Muscle layer of duodenum (tissue), 2 donors: Measurements from ENCODE around the gene CTBP1.

Source experiments
- H3K27ac ChIP-seq: one replicate; pipeline ENCODE4 v1.7.0; 2013; ENCODE audit warnings: mild to moderate bottlenecking, low read length
- H3K27me3 ChIP-seq: one replicate; pipeline ENCODE4 v1.7.0; 2013; ENCODE audit warnings: low read depth, mild to moderate bottlenecking, control low read depth, low read length
- H3K36me3 ChIP-seq, 2 donors: one replicate each; pipeline ENCODE4 v1.7.0; 2013; ENCODE audit warnings: low read length in 2 of 2, control low read depth in 1 of 2, mild to moderate bottlenecking in 1 of 2; ENCODE audit not compliant: insufficient read depth in 2 of 2, control insufficient read depth in 1 of 2
- H3K4me1 ChIP-seq, 2 donors: one replicate each; pipeline ENCODE4 v1.7.0; 2013; ENCODE audit warnings: low read length in 2 of 2, mild to moderate bottlenecking in 2 of 2, control low read depth in 1 of 2, moderate library complexity in 1 of 2; ENCODE audit not compliant: insufficient read depth in 2 of 2, control insufficient read depth in 1 of 2
- H3K4me3 ChIP-seq, 2 donors: one replicate each; pipeline ENCODE4 v1.7.0; 2013; ENCODE audit warnings: low read length in 2 of 2, low read depth in 1 of 2, mild to moderate bottlenecking in 1 of 2
- H3K9me3 ChIP-seq, 2 donors: one replicate each; pipeline ENCODE4 v1.7.0; 2013; ENCODE audit warnings: low read length in 2 of 2, control low read depth in 1 of 2, mild to moderate bottlenecking in 1 of 2; ENCODE audit not compliant: control insufficient read depth in 1 of 2
- donor health status: healthy.

CTBP1 gene

DNA sequence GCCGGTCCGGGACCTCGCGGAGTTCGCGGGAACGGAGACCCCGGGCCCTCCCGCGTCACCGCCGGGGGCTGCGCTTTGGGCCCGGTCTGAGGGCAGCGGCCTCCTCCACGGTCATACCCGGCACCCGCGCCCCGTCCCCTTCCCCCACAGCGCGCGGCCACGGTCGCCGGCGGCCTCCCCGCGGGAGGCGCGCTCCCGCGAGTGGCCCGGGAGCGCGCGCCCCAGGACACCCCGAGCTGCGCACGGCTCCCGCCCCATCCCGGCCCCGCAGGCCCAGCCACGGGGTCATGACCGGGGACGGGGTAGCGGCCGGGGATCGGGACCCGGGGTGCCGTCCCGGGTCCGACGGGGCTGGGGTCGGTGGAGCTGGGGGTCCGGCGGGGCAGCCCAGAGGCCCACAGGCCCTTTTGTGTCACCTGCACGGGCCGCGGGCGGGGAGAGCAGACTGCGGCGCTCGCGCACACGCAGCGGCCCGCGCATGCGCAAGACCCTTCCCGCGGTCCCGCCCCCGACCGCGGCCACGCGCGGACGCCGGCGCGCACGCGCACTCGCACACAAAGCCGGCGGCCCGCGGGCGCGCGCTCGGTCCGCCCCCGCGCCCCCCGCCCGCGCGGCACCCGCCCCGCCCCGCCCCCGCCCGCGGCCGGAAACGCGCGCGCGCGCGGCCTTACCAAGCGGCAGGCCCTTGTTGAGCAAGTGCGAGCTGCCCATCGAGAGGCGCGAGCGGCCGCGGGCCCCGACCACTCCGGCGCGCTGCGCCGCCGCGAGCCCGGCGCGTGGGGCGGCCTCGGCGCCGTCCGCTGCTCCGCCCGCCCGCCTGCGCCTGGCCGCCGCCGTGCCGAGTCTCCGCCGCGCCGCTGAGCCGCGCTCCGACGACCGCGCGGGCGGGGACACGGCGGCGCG, at the start of gene CTBP1:
TSS of gene CTBP1 (minus strand) at position 886 of the 903 bp plus-strand sequence. CDS start 7,799 bp downstream, outside the sequence.
- Histone ChIP-seq H3K4me1 (peaks cover 11 to 49% of the 10 kb centered on the region in 2 donors), H3K36me3 (no peaks in the 10 kb centered on the region)

DNA sequence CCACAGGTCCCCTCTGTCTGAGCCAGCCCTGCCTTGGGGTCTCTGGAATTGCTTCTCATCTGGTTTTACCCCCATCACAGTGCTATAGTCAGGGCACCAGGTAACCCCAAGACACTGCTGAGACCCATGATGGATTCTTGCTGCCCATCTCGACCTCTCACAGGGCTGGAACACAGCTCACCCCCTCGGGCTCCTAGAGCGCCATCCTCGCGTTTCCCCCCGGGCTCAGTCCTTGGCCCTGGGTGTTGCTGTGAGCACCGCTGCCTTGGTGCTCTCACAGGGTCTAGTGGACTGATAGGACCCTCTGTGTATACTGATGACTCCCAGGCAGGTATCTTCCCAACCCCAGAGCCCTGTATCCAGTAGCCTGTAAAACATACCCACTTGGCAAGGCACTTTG, 49.5 kb upstream of the CTBP1 start:
- Histone ChIP-seq H3K27me3 (no peaks in the 10 kb centered on the region), H3K27ac (no peak overlapping the region), H3K4me3 (no peak overlapping the region), H3K36me3 (peaks cover 12 to 33% of the 10 kb centered on the region in 2 donors), H3K9me3 (no peaks in the 10 kb centered on the region), H3K4me1 (peaks cover 0 to 23% of the 10 kb centered on the region in 2 donors)

More for the DNA sequence above, at the start of gene CTBP1:
- no peaks in the 10 kb centered on the region for H3K27me3 ChIP-seq
- no peaks in the 10 kb centered on the region for H3K9me3 ChIP-seq
- H3K4me3 ChIP-seq: peak within 1 kb of the TSS; percentile 68 to 88
- H3K27ac ChIP-seq: peak within 1 kb of the TSS; percentile 80

DNA sequence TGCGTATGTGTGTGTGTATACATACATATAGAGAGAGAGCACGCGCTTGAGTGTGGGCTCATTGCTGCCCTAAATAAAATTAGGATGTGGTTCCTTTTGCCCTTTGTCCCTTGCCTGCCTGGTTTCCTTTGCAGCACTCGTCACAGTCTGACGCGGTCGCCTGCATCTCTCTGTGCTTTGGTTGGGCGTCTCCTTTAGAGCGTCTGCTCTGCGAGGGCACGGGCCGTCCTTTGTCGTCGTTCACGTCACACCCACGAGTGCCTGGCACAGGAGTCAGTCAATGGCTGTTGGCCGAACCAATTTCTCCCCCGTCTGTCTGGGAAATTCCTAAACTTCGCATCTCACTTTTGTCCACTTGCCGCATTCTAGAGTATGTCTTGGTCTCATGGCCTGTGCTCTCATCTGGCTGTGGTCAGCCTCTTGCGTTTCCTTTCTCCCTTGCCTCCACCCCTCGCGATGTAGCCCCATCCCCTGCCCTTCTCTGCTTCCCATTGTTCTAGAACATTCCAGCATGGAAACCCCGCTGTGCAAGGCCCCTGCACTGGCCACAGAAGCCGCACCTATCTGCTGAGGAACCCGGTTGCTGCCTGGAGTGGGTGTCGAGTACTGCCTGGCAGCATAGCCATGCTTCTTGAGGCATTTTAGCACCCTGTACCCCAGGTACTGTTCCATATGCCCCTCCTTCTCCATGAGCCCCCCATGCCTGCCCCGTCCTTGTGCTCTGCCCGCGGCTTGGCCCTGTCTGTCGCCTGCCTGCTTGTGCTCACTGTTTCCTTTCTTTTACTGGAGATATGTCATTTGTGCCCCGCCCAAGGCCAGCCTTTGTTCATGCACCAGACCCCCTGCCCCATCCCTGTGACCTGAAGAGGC, 48.8 kb upstream of the CTBP1 start:
- H3K36me3 ChIP-seq: peaks cover 12 to 33% of the 10 kb centered on the region in 2 donors
- H3K27ac ChIP-seq: no peak overlapping the region
- no peaks in the 10 kb centered on the region for H3K27me3 ChIP-seq
- H3K9me3 ChIP-seq: no peaks in the 10 kb centered on the region
- no peak overlapping the region for H3K4me3 ChIP-seq
- H3K4me1 ChIP-seq: peaks cover 0 to 28% of the 10 kb centered on the region in 2 donors

DNA sequence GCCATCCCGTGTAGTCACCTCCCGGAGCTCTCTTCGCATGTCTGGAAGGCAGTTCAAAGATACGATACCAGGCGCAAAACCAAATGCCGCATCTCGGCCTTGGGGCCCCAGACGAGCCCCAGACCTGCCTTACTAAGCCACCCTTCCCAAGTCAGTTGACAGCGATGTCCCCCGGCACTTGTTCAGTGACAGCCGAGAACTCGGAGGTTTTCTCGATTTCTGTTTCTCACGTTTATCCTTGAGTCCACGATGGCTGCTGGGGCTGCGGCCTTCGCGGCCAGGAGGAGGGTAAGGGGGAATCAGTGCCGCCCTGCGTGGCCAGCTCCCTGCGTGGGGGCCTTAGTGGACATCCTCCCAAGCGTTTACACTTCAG, 48.1 kb upstream of the CTBP1 start:
- peaks cover 0 to 35% of the 10 kb centered on the region in 2 donors for H3K4me1 ChIP-seq
- peaks cover 12 to 33% of the 10 kb centered on the region in 2 donors for H3K36me3 ChIP-seq
- H3K4me3 ChIP-seq: no peak overlapping the region
- no peaks in the 10 kb centered on the region for H3K9me3 ChIP-seq
- H3K27me3 ChIP-seq: no peaks in the 10 kb centered on the region
- H3K27ac ChIP-seq: no peak overlapping the region

DNA sequence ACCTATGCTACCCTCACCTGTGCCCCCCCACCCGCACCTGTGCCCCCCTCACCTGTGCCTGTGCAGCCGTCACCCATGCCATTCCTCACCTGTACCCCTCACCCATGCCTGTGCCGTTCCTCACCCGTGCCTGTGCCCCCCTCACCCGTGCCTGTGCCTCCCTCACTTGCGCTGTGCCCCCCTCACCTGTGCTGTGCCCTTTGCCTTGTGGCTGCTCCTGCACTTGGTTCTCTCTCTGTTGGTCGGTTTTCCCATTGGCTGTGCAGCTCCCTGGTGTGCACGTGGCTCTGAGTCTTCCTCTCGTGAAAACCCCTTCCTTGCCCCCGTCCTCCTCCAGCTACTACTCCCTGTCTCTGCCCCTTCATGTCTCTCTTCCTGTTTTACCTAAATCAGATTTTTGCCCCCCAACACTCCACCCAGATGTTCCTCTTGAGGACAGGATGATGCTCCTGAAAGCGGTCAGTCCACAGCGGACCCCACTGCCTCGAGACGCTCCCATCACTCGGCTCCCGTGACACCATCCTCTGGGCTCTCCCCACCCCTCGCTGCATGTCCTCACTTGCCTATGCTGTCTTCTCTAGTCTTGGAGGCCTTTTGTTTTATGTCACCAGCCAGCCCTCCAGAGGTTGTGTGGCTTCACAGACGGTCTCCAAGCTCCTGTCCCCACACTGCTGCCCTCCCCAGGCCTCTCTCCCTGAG, 47.5 kb upstream of the CTBP1 start:
- Histone ChIP-seq H3K27ac (no peak overlapping the region), H3K4me1 (peaks cover 0 to 40% of the 10 kb centered on the region in 2 donors), H3K9me3 (no peaks in the 10 kb centered on the region), H3K36me3 (peaks cover 12 to 33% of the 10 kb centered on the region in 2 donors), H3K4me3 (no peak overlapping the region), H3K27me3 (no peaks in the 10 kb centered on the region)

DNA sequence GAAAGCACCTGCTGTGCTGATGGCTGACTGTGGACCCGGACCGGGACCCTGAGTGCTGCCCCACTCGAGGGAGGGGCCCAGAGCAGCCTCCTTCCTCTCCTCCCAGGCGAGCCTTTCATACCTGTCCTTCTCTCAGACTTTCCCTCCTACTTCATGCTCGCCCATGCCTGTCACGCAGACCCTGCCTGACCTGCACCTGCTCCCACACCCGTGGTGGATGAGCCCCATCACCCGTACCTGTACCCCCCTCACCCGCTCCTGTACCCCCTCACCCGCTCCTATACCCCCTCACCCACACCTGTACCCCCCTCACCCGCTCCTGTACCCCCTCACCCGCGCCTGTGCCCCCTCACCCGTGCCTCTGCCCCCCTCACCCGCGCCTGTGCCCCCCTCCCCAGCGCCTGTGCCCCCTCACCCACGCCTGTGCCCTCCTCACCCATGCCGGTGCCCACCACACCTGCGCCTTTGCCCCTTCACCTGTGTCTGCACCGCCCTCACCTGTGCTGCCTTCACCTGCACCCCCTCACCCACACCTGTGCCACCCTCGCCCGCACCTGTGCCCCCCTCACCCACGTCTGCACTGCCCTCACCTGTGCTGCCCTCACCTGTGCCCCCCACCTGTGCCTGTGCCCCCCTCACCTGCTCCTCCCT, 46.6 kb upstream of the CTBP1 start:
- H3K27me3 ChIP-seq: no peaks in the 10 kb centered on the region
- no peaks in the 10 kb centered on the region for H3K9me3 ChIP-seq
- H3K4me3 ChIP-seq: no peak overlapping the region
- peaks cover 0 to 49% of the 10 kb centered on the region in 2 donors for H3K4me1 ChIP-seq
- H3K36me3 ChIP-seq: peaks cover 8 to 26% of the 10 kb centered on the region in 2 donors
- no peak overlapping the region for H3K27ac ChIP-seq

DNA sequence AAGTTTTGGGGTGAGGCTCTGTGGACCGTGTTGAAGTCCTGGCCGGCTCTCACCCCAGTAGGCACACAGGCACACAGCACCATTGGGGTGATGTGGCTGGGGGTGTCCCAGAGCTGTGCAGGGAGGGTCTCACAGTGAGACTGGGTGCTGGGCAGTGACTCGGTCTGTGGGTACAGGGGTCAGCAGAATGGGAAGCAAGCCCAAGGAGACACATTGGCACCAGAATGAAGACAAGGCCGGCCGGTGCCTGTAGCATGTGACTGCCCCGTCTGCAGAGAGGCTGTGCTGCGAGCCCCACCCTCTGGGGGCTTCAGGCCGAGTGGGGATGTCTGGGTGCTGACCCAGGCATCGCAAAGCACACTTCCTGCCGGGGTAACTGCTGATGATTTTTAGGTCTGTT, 46.0 kb upstream of the CTBP1 start:
- no peaks in the 10 kb centered on the region for H3K9me3 ChIP-seq
- peaks cover 8 to 22% of the 10 kb centered on the region in 2 donors for H3K36me3 ChIP-seq
- H3K4me1 ChIP-seq: peaks cover 0 to 47% of the 10 kb centered on the region in 2 donors
- H3K4me3 ChIP-seq: no peak overlapping the region
- H3K27ac ChIP-seq: no peak overlapping the region
- H3K27me3 ChIP-seq: no peaks in the 10 kb centered on the region

DNA sequence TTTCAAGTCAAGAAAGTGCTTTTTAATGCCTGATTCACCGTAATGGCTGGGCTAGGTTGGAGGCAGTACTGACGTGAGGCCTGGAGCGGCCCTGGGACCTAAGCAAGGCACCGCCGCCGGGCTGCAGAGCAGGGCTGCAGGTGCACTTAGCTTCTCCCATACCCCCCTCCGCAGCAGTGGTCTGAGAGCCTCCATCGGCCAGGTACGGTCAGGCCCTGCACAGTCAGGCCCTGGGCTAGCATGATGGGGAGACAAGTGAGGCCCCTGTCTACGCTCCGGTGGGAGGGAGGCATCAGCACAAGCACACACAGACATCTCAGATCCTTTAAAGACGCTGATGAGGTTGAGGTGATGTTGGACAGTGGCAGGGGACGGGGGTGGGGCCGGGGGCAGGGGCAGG, 45.5 kb upstream of the CTBP1 start:
- Histone ChIP-seq H3K27ac (no peak overlapping the region), H3K36me3 (peaks cover 5 to 22% of the 10 kb centered on the region in 2 donors), H3K27me3 (no peaks in the 10 kb centered on the region), H3K9me3 (no peaks in the 10 kb centered on the region), H3K4me1 (peaks cover 0 to 47% of the 10 kb centered on the region in 2 donors), H3K4me3 (no peak overlapping the region)

DNA sequence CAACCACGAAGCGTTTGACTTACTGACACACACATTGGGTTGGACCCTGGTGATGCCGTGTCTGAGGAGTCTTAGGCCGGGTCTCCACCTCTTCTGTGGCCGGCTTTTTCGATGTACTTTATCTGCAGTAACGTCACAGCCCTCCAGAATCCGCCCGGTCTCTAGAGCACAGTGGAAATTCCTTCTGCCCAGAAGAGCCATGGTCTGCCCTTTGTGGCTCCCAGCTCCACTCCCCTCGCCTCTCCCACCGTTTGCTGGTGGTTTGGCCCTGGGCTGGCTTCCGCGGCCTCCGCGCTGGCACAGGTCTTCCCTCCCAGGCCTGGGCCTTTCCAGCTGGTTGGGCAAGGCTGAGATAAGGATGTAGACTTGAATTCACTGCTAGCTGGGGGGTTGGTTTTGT, 45.1 kb upstream of the CTBP1 start:
- Histone ChIP-seq H3K9me3 (no peaks in the 10 kb centered on the region), H3K27me3 (no peaks in the 10 kb centered on the region), H3K4me3 (no peak overlapping the region), H3K36me3 (peaks cover 5 to 22% of the 10 kb centered on the region in 2 donors), H3K27ac (no peak overlapping the region), H3K4me1 (peaks cover under 1 to 51% of the 10 kb centered on the region in 2 donors)

DNA sequence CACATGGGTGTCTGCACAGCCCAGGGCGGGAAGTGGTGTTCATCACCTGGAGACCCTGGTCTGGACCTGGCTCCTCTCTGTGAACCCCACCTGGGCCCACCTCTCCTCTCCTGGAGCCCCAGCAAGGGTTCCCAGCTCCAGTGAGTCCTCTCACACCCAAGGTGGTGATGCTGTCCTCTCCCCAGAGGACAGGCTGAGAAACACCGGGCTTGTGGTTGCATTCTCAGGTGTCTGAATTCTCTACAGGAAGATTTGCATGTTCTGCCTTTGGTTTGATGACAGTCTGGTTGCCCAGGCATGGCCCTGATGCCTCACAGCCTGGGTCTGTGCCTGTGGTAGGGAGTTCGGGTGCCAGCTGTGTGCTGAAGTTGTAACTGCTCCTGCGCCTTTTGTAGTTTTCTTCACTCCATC, 44.6 kb upstream of the CTBP1 start:
- no peaks in the 10 kb centered on the region for H3K9me3 ChIP-seq
- no peak overlapping the region for H3K4me3 ChIP-seq
- H3K27me3 ChIP-seq: no peaks in the 10 kb centered on the region
- peaks cover 5 to 21% of the 10 kb centered on the region in 2 donors for H3K36me3 ChIP-seq
- peaks cover 3 to 51% of the 10 kb centered on the region in 2 donors for H3K4me1 ChIP-seq
- no peak overlapping the region for H3K27ac ChIP-seq
